Hepatocyte (in vitro differentiated cells): Measurements from ENCODE around the gene HORMAD2.

Source experiments
- EZH2 ChIP-seq: fragments of 200-600 bp; sonication (generic); IDR thresholded peaks from 2 replicates; pipeline ENCODE4 v1.6.1; 2016; ENCODE audit warnings: antibody characterized with exemption, mild to moderate bottlenecking, borderline replicate concordance
- EZH2phosphoT487 ChIP-seq: fragments of 200-600 bp; sonication (generic); IDR thresholded peaks from one replicate; pipeline ENCODE4 v1.6.1; 2018; ENCODE audit warnings: antibody characterized with exemption, mild to moderate bottlenecking, low read depth, moderate library complexity; ENCODE audit not compliant: unreplicated experiment, severe bottlenecking
- TF ChIP-seq, protein P1 (sequence below): fragments of 200-600 bp; sonication (generic); IDR thresholded peaks from 2 replicates; pipeline ENCODE4 v1.5.1; 2016; ENCODE audit warnings: antibody characterized with exemption, mild to moderate bottlenecking; ENCODE audit not compliant: poor library complexity

DNA sequence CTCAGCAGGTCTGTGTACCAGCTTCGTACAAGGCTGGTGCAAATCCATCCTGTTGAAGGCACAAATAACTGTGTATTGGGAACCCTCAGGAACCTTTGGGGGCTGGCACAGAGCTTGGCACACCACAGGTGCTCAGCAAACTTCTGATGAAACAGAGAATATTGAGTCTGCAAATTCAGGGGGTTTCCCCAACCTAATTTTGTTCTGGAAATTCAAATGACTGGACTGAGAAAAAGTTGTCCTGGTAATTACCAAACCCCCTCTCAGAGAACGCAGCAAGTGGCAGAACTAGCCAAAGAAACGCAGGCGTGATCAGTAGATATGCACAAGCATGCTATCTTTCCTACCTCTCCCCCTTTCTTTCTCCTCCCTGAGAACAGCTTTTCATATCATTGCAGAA, 118.7 kb downstream of the HORMAD2 start:
- TF ChIP-seq, protein P1, sequence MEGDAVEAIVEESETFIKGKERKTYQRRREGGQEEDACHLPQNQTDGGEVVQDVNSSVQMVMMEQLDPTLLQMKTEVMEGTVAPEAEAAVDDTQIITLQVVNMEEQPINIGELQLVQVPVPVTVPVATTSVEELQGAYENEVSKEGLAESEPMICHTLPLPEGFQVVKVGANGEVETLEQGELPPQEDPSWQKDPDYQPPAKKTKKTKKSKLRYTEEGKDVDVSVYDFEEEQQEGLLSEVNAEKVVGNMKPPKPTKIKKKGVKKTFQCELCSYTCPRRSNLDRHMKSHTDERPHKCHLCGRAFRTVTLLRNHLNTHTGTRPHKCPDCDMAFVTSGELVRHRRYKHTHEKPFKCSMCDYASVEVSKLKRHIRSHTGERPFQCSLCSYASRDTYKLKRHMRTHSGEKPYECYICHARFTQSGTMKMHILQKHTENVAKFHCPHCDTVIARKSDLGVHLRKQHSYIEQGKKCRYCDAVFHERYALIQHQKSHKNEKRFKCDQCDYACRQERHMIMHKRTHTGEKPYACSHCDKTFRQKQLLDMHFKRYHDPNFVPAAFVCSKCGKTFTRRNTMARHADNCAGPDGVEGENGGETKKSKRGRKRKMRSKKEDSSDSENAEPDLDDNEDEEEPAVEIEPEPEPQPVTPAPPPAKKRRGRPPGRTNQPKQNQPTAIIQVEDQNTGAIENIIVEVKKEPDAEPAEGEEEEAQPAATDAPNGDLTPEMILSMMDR: no peak
- no peak for TF ChIP-seq EZH2phosphoT487
- TF ChIP-seq EZH2: no peak
